ENCODE measurements around the gene ZBTB7B. TPM values are rescaled to one million over a fixed set of nuclear protein-coding genes. Genes with fewer than 3 reads are reported as not detected.

The ZBTB7B gene
- 28.9 and 29.9 TPM in 2 replicates for total RNA-seq
- long read RNA-seq, result 0 reads

GRCh38 chr1:155002464-155003226, at the start of gene ZBTB7B:
Gene ZBTB7B (plus strand): TSS chr1:155002802. CDS start chr1:155014661, 11,859 bp downstream.
- Mint-ChIP-seq H3K27ac (peak within 1 kb of the TSS; percentile 96), H3K27me3 (no peaks in the 10 kb centered on the region), H3K36me3 (ENCODE audit: insufficient read depth) (no peaks in the 10 kb centered on the region), H3K4me1 (ENCODE audit: low read depth) (peaks cover 17% of the 10 kb centered on the region), H3K9me3 (ENCODE audit: low read depth) (no peaks in the 10 kb centered on the region), H3K4me3 (ENCODE audit: low read depth) (peak within 1 kb of the TSS; percentile 98)
- no peak for TF ChIP-seq CTCF (IDR thresholded peaks at IDR 0.05; ENCODE audit: unreplicated experiment)
- DNase-seq (ENCODE audit: low spot score, unreplicated experiment), result no peak

GRCh38 chr1:154953611-154954038, 49.0 kb upstream of the ZBTB7B start:
- Mint-ChIP-seq H3K4me1 (ENCODE audit: low read depth) (peaks cover 35% of the 10 kb centered on the region), H3K36me3 (ENCODE audit: insufficient read depth) (peaks cover 3% of the 10 kb centered on the region), H3K27me3 (no peaks in the 10 kb centered on the region), H3K27ac (no peak overlapping the region), H3K4me3 (ENCODE audit: low read depth) (no peak overlapping the region), H3K9me3 (ENCODE audit: low read depth) (no peaks in the 10 kb centered on the region)
- no peak for DNase-seq (ENCODE audit: low spot score, unreplicated experiment)
- TF ChIP-seq CTCF (IDR thresholded peaks at IDR 0.05; ENCODE audit: unreplicated experiment), result no peak

- Mint-ChIP-seq H3K9me3 (ENCODE audit: low read depth) (no peaks in the 10 kb centered on the region), H3K4me1 (ENCODE audit: low read depth) (peaks cover 35% of the 10 kb centered on the region), H3K4me3 (ENCODE audit: low read depth) (peak overlapping the region; percentile 84), H3K27ac (peak overlapping the region; percentile 98), H3K27me3 (no peaks in the 10 kb centered on the region), H3K36me3 (ENCODE audit: insufficient read depth) (peaks cover 3% of the 10 kb centered on the region)
- no peak for TF ChIP-seq CTCF (IDR thresholded peaks at IDR 0.05; ENCODE audit: unreplicated experiment)
- DNase-seq (ENCODE audit: low spot score, unreplicated experiment), result no peak
These were observed 48.1 kb upstream of the ZBTB7B start for GRCh38 chr1:154954541-154954940.

GRCh38 chr1:154955039-154955717, 47.4 kb upstream of the ZBTB7B start:
- Mint-ChIP-seq H3K9me3 (ENCODE audit: low read depth) (no peaks in the 10 kb centered on the region), H3K27ac (peak overlapping the region; percentile 98), H3K36me3 (ENCODE audit: insufficient read depth) (peaks cover 3% of the 10 kb centered on the region), H3K4me1 (ENCODE audit: low read depth) (peaks cover 35% of the 10 kb centered on the region), H3K27me3 (no peaks in the 10 kb centered on the region), H3K4me3 (ENCODE audit: low read depth) (peak overlapping the region; percentile 84)
- TF ChIP-seq CTCF (IDR thresholded peaks at IDR 0.05; ENCODE audit: unreplicated experiment), result no peak
- no peak for DNase-seq (ENCODE audit: low spot score, unreplicated experiment)

GRCh38 chr1:154955718-154956543, 46.7 kb upstream of the ZBTB7B start, which contains the start of gene PBXIP1:
Gene PBXIP1 (minus strand): TSS chr1:154956099. CDS start chr1:154953721, 2,378 bp downstream.
- Mint-ChIP-seq H3K36me3 (ENCODE audit: insufficient read depth) (no peaks in the 10 kb centered on the region), H3K4me3 (ENCODE audit: low read depth) (peak within 1 kb of the TSS; percentile 84), H3K9me3 (ENCODE audit: low read depth) (no peaks in the 10 kb centered on the region), H3K27ac (peak within 1 kb of the TSS; percentile 98), H3K4me1 (ENCODE audit: low read depth) (peaks cover 43% of the 10 kb centered on the region), H3K27me3 (no peaks in the 10 kb centered on the region)
- DNase-seq (ENCODE audit: low spot score, unreplicated experiment), result peak; percentile 79
- peak; percentile 41 for TF ChIP-seq CTCF (IDR thresholded peaks at IDR 0.05; ENCODE audit: unreplicated experiment)
